SK-N-SH (cell line): ENCODE results near the gene RYR3. TPM values are rescaled to one million over a fixed set of nuclear protein-coding genes. Genes with fewer than 3 reads are reported as not detected.

Experiments used
- CTCF ChIA-PET: fragments of 300-600, 350-600 bp; formaldehyde crosslinking; extraction: SDS; loops from one replicate; lab custom pipeline; 2021; lab: Yijun Ruan, JAX
- POLR2A ChIA-PET: fragments of 350-600 bp; sonication (Branson Sonifier 250); formaldehyde crosslinking; extraction: SDS; loops from one replicate; lab custom pipeline; 2020; ENCODE audit warnings: antibody characterized with exemption, inconsistent platforms; lab: Yijun Ruan, JAX
- DNase-seq: peaks from one replicate; pipeline ENCODE4 v3.0.0; 2012
- H2AFZ ChIP-seq: fragments of 200-600 bp; sonication (generic); 2 replicates; pipeline ENCODE4 v1.8.1; 2016; ENCODE audit warnings: antibody characterized with exemption, mild to moderate bottlenecking, low read depth
- H3F3A ChIP-seq: fragments of 200-600 bp; sonication (generic); replicated peaks from 2 replicates; pipeline ENCODE3; 2016; ENCODE audit warnings: antibody characterized with exemption, mild to moderate bottlenecking; ENCODE audit not compliant: insufficient read depth
- H3K27ac ChIP-seq, 2 experiments: fragments of 200-500 bp in 1 of 2; fragments of 200-600 bp in 1 of 2; sonication (Bioruptor generic) in 1 of 2; sonication (generic), shearing (Covaris generic) in 1 of 2; 2 replicates each; pipeline versions ENCODE4 v1.5.1 to v1.6.1; 2014 to 2016; ENCODE audit warnings: low read depth in 2 of 2, inconsistent platforms in 1 of 2, low read length in 1 of 2, mild to moderate bottlenecking in 1 of 2, mixed read lengths in 1 of 2
- H3K27me3 ChIP-seq: fragments of 200-600 bp; sonication (generic), shearing (Covaris generic); 2 replicates; pipeline ENCODE4 v1.6.1; 2016; ENCODE audit warnings: mixed run types; ENCODE audit not compliant: insufficient read depth
- H3K36me3 ChIP-seq, 2 experiments: fragments of 200-500 bp in 1 of 2; fragments of 200-600 bp in 1 of 2; sonication (Bioruptor generic) in 1 of 2; sonication (generic) in 1 of 2; replicated peaks in 1 of 2; 2 replicates each; pipeline versions ENCODE3 to v1.5.1; 2014 to 2016; ENCODE audit warnings: low read length in 1 of 2, mild to moderate bottlenecking in 1 of 2; ENCODE audit not compliant: insufficient read depth in 2 of 2, control insufficient read depth in 1 of 2
- H3K4me1 ChIP-seq, 2 experiments: fragments of 200-500 bp in 1 of 2; fragments of 200-600 bp in 1 of 2; sonication (Bioruptor generic) in 1 of 2; sonication (generic), shearing (Covaris generic) in 1 of 2; 2 replicates each; pipeline versions ENCODE4 v1.5.1 to v1.6.1; 2014 to 2016; ENCODE audit warnings: low read depth in 1 of 2, low read length in 1 of 2, mixed run types in 1 of 2; ENCODE audit not compliant: insufficient read depth in 2 of 2, control insufficient read depth in 1 of 2
- H3K4me2 ChIP-seq: fragments of 200-600 bp; sonication (generic), shearing (Covaris generic); 2 replicates; pipeline ENCODE4 v1.6.1; 2017; ENCODE audit warnings: mixed run types
- H3K4me3 ChIP-seq, 2 experiments: fragments of 200-500 bp in 1 of 2; fragments of 200-600 bp in 1 of 2; sonication (Bioruptor generic) in 1 of 2; sonication (generic), shearing (Covaris generic) in 1 of 2; 2 replicates each; pipeline versions ENCODE4 v1.5.1 to v1.8.1; 2014 to 2016; ENCODE audit warnings: low read depth in 2 of 2, inconsistent platforms in 1 of 2, low read length in 1 of 2, mild to moderate bottlenecking in 1 of 2, mixed read lengths in 1 of 2, moderate library complexity in 1 of 2
- H3K79me2 ChIP-seq: fragments of 200-600 bp; sonication (generic); 2 replicates; pipeline ENCODE4 v1.8.1; 2017; ENCODE audit warnings: mild to moderate bottlenecking; ENCODE audit not compliant: insufficient read depth
- H3K9ac ChIP-seq: fragments of 200-600 bp; sonication (generic); 2 replicates; pipeline ENCODE4 v1.6.1; 2017; ENCODE audit warnings: mixed run types
- H3K9me2 ChIP-seq: fragments of 200-600 bp; sonication (generic); 2 replicates; pipeline ENCODE4 v1.6.1; 2017; ENCODE audit warnings: mixed run types
- H3K9me3 ChIP-seq: fragments of 200-600 bp; sonication (generic); 2 replicates; pipeline ENCODE4 v1.6.1; 2017; ENCODE audit warnings: mixed run types, mild to moderate bottlenecking, moderate library complexity
- H4K20me1 ChIP-seq: fragments of 200-600 bp; sonication (generic); 2 replicates; pipeline ENCODE4 v1.6.1; 2017; ENCODE audit warnings: mild to moderate bottlenecking, mixed run types; ENCODE audit not compliant: insufficient read depth
- CHD2 ChIP-seq: fragments of 150-350 bp; IDR thresholded peaks from 2 replicates; pipeline ENCODE4 v1.6.1; 2018; ENCODE audit warnings: low read length; ENCODE audit not compliant: partially characterized antibody
- ELF1 ChIP-seq: IDR thresholded peaks from 2 replicates; pipeline ENCODE4 v1.4.0; 2012
- EZH2phosphoT487 ChIP-seq: fragments of 200-600 bp; sonication (generic); IDR thresholded peaks from 2 replicates; pipeline ENCODE4 v1.6.1; 2017; ENCODE audit warnings: low read depth, mixed run types, mild to moderate bottlenecking, antibody characterized with exemption, moderate library complexity, borderline replicate concordance
- FOXM1 ChIP-seq: IDR thresholded peaks from 2 replicates; pipeline ENCODE4 v1.4.0; 2012; ENCODE audit warnings: low read depth, mild to moderate bottlenecking
- GATA2 ChIP-seq: sonication (generic); formaldehyde crosslinking; IDR thresholded peaks from 2 replicates; pipeline ENCODE4 v1.5.0; 2020; ENCODE audit warnings: mild to moderate bottlenecking, missing genetic modification reagents
- JUND ChIP-seq: IDR thresholded peaks from 2 replicates; pipeline ENCODE4 v1.4.0; 2012
- MXI1 ChIP-seq: IDR thresholded peaks from 2 replicates; pipeline ENCODE4 v1.6.1; 2012; ENCODE audit warnings: mild to moderate bottlenecking, low read depth, low read length, improper control_type of control experiment
- NFIC ChIP-seq: IDR thresholded peaks from 2 replicates; pipeline ENCODE4 v1.4.0; 2012; ENCODE audit warnings: borderline replicate concordance
- RFX5 ChIP-seq: IDR thresholded peaks from 2 replicates; pipeline ENCODE4 v1.6.1; 2012; ENCODE audit warnings: mild to moderate bottlenecking, improper control_type of control experiment, low read length
- RXRA ChIP-seq: IDR thresholded peaks from 2 replicates; pipeline ENCODE4 v1.4.0; 2012; ENCODE audit warnings: low read depth, mild to moderate bottlenecking, borderline replicate concordance
- SIN3A ChIP-seq: IDR thresholded peaks from 2 replicates; pipeline ENCODE4 v1.6.1; 2012; ENCODE audit warnings: low read depth, mild to moderate bottlenecking, low read length, moderate library complexity, borderline replicate concordance
- TCF12 ChIP-seq: IDR thresholded peaks from 2 replicates; pipeline ENCODE4 v1.4.0; 2012
- TEAD4 ChIP-seq: IDR thresholded peaks from 2 replicates; pipeline ENCODE4 v1.4.0; 2012; ENCODE audit warnings: mild to moderate bottlenecking, borderline replicate concordance; ENCODE audit not compliant: insufficient read depth
- WGBS: methylation state at CpG from one replicate; pipeline ENCODE4 v1.1.6; 2017; ENCODE audit warnings: low lambda C conversion rate; 5-methylcytosine and 5-hydroxymethylcytosine counted together
- polyA plus RNA-seq, 3 experiments: library from polyadenylated mRNA; depleted of rRNA; stranded (reverse); fragments of >200 nt; gene quantifications; 2 replicates each; pipeline ENCODE4 v1.2.3, GENCODE V29; 2012
- TF ChIP-seq, protein P1 (sequence below): IDR thresholded peaks from 2 replicates; pipeline ENCODE4 v1.6.1; 2012; ENCODE audit warnings: mild to moderate bottlenecking, low read depth, low read length, moderate library complexity
- TF ChIP-seq, protein P2 (sequence below): fragments of 150-350 bp; IDR thresholded peaks from 2 replicates; pipeline ENCODE4 v1.6.1; 2016; ENCODE audit warnings: mild to moderate bottlenecking, low read depth, low read length
- TF ChIP-seq, protein P3 (sequence below): fragments of 150-350 bp; IDR thresholded peaks from 2 replicates; pipeline ENCODE4 v1.6.1; 2017; ENCODE audit warnings: antibody characterized with exemption, low read length, low read depth, borderline replicate concordance
- TF ChIP-seq, protein P4 (sequence below): fragments of 200-600 bp; sonication (generic); IDR thresholded peaks from 2 replicates; pipeline ENCODE4 v1.6.1; 2017; ENCODE audit warnings: antibody characterized with exemption, mild to moderate bottlenecking, moderate library complexity
- TF ChIP-seq, protein P5 (sequence below): IDR thresholded peaks from 2 replicates; pipeline ENCODE4 v1.4.0; 2012; ENCODE audit warnings: low read depth, borderline replicate concordance

RYR3 gene
- polyA plus RNA-seq, 1 of the 3 experiments (the other 2 are of a cell fraction): 0.02 TPM

DNA sequence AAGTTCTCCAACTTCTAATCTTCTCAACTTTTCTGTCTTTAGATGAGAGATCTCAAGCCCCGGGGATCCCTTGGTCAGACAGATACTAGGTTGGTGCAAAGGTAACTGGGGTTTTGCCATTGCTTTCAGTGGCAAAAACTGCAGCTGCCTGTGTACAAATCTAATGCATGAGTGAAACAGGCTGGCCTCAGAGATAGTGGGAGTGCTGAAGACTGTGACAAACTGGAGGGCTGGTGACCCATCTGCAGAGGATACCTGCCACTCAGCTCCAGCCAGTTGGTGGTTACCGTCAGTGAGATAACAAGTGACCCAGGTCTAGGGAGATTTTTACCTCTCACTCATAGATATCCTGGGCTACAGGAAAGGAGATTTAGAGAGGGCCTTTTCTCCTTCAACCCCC is 85.7 kb downstream of the RYR3 start (continued):
- TF ChIP-seq, protein P1, sequence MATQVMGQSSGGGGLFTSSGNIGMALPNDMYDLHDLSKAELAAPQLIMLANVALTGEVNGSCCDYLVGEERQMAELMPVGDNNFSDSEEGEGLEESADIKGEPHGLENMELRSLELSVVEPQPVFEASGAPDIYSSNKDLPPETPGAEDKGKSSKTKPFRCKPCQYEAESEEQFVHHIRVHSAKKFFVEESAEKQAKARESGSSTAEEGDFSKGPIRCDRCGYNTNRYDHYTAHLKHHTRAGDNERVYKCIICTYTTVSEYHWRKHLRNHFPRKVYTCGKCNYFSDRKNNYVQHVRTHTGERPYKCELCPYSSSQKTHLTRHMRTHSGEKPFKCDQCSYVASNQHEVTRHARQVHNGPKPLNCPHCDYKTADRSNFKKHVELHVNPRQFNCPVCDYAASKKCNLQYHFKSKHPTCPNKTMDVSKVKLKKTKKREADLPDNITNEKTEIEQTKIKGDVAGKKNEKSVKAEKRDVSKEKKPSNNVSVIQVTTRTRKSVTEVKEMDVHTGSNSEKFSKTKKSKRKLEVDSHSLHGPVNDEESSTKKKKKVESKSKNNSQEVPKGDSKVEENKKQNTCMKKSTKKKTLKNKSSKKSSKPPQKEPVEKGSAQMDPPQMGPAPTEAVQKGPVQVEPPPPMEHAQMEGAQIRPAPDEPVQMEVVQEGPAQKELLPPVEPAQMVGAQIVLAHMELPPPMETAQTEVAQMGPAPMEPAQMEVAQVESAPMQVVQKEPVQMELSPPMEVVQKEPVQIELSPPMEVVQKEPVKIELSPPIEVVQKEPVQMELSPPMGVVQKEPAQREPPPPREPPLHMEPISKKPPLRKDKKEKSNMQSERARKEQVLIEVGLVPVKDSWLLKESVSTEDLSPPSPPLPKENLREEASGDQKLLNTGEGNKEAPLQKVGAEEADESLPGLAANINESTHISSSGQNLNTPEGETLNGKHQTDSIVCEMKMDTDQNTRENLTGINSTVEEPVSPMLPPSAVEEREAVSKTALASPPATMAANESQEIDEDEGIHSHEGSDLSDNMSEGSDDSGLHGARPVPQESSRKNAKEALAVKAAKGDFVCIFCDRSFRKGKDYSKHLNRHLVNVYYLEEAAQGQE: no peak
- no peak for TF ChIP-seq TCF12
- TF ChIP-seq MXI1: no peak
- TF ChIP-seq NFIC: no peak
- TF ChIP-seq, protein P2, sequence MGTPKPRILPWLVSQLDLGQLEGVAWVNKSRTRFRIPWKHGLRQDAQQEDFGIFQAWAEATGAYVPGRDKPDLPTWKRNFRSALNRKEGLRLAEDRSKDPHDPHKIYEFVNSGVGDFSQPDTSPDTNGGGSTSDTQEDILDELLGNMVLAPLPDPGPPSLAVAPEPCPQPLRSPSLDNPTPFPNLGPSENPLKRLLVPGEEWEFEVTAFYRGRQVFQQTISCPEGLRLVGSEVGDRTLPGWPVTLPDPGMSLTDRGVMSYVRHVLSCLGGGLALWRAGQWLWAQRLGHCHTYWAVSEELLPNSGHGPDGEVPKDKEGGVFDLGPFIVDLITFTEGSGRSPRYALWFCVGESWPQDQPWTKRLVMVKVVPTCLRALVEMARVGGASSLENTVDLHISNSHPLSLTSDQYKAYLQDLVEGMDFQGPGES: no peak
- no peak for TF ChIP-seq CHD2

DNA sequence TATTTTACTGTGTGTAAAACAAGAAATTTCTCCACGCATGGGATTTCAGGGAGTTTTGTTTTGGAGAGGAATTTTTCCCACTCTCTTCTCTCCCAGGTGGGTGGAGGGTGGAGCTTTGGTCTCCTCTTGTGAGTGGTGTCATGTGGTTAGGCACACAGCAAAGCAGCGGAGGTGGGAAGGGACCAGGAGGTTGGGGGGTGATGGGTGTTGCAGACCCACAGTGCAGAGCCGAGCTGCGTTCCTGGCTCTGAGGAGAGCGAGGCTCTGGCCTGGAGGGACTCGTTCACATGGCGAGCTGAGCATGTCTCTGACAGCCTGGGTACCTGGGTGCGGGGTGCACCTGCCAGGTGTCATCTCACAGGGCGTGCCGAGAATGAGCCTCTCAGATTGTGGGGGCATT is 87.8 kb downstream of the RYR3 start:
- Histone ChIP-seq H3K36me3 (no peaks in the 10 kb centered on the region), H3K4me2 (no peak overlapping the region), H3K27me3 (peaks cover 4% of the 10 kb centered on the region; the same call in 1 of the 2 replicates), H3K27ac (no peak overlapping the region), H3F3A (no peaks in the 10 kb centered on the region), H3K4me1 (peaks cover 0 to 2% of the 10 kb centered on the region in 2 experiments; a peak in 1 of 4 replicates), H3K79me2 (no peaks in the 10 kb centered on the region), H3K9me3 (no peaks in the 10 kb centered on the region), H3K4me3 (no peak overlapping the region), H2AFZ (no peak overlapping the region), H4K20me1 (no peaks in the 10 kb centered on the region), H3K9me2 (no peaks in the 10 kb centered on the region), H3K9ac (no peak overlapping the region)
- ChIA-PET CTCF (interaction anchor here (1.2 kb wide), 1 partner anchor 13 kb away, joined by 4 read pairs; no protein-coding TSS in a partner anchor), POLR2A (no interaction called here)
- DNase-seq: no peak
- WGBS: 48% methylated on average over 4 of the region's 10 CpGs
- TF ChIP-seq GATA2 (CRISPR knock-in tag): no peak
- no peak for TF ChIP-seq FOXM1
- TF ChIP-seq SIN3A: no peak
- no peak for TF ChIP-seq EZH2phosphoT487
- TF ChIP-seq, protein P3, sequence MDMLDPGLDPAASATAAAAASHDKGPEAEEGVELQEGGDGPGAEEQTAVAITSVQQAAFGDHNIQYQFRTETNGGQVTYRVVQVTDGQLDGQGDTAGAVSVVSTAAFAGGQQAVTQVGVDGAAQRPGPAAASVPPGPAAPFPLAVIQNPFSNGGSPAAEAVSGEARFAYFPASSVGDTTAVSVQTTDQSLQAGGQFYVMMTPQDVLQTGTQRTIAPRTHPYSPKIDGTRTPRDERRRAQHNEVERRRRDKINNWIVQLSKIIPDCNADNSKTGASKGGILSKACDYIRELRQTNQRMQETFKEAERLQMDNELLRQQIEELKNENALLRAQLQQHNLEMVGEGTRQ: no peak
- TF ChIP-seq, protein P4, sequence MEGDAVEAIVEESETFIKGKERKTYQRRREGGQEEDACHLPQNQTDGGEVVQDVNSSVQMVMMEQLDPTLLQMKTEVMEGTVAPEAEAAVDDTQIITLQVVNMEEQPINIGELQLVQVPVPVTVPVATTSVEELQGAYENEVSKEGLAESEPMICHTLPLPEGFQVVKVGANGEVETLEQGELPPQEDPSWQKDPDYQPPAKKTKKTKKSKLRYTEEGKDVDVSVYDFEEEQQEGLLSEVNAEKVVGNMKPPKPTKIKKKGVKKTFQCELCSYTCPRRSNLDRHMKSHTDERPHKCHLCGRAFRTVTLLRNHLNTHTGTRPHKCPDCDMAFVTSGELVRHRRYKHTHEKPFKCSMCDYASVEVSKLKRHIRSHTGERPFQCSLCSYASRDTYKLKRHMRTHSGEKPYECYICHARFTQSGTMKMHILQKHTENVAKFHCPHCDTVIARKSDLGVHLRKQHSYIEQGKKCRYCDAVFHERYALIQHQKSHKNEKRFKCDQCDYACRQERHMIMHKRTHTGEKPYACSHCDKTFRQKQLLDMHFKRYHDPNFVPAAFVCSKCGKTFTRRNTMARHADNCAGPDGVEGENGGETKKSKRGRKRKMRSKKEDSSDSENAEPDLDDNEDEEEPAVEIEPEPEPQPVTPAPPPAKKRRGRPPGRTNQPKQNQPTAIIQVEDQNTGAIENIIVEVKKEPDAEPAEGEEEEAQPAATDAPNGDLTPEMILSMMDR: no peak
- TF ChIP-seq, protein P1: no peak
- no peak for TF ChIP-seq JUND
- TF ChIP-seq, protein P5, sequence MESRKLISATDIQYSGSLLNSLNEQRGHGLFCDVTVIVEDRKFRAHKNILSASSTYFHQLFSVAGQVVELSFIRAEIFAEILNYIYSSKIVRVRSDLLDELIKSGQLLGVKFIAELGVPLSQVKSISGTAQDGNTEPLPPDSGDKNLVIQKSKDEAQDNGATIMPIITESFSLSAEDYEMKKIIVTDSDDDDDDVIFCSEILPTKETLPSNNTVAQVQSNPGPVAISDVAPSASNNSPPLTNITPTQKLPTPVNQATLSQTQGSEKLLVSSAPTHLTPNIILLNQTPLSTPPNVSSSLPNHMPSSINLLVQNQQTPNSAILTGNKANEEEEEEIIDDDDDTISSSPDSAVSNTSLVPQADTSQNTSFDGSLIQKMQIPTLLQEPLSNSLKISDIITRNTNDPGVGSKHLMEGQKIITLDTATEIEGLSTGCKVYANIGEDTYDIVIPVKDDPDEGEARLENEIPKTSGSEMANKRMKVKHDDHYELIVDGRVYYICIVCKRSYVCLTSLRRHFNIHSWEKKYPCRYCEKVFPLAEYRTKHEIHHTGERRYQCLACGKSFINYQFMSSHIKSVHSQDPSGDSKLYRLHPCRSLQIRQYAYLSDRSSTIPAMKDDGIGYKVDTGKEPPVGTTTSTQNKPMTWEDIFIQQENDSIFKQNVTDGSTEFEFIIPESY: no peak
- no peak for TF ChIP-seq RXRA
- TF ChIP-seq TEAD4: no peak
- no peak for TF ChIP-seq RFX5
- TF ChIP-seq ELF1: no peak
